A673 (cell line): ENCODE data around the gene MDH2. TPM values are rescaled to one million over a fixed set of nuclear protein-coding genes. Genes with fewer than 3 reads are reported as not detected.

ENCODE experiments used
- BruUV-seq: library from RNA; stranded (reverse); fragments of 400-500 nt; replicated peaks from 2 replicates; lab custom pipeline; 2021; lab: Mats Ljungman, UMichigan
- CTCF ChIA-PET: fragments of 300-600 bp; sonication (Branson Sonifier 250); formaldehyde crosslinking; loops from one replicate; lab custom pipeline; 2022; ENCODE audit warnings: antibody characterized with exemption; lab: Charles Lee
- POLR2A ChIA-PET: fragments of 300-600 bp; sonication (Branson Sonifier 250); formaldehyde crosslinking; loops from one replicate; lab custom pipeline; 2022; ENCODE audit warnings: antibody characterized with exemption; ENCODE audit not compliant: low non-redundant PET; lab: Charles Lee
- DNase-seq: peaks from one replicate; pipeline ENCODE4 v3.0.0-alpha.2; 2015; ENCODE audit warnings: low spot score
- H3K27ac ChIP-seq: fragments of 200-600 bp; sonication (generic); 2 replicates; pipeline ENCODE4 v1.5.1; 2016; ENCODE audit warnings: mixed run types, low read depth, mild to moderate bottlenecking, mixed read lengths, antibody characterized with exemption, low read length; ENCODE audit not compliant: poor library complexity, severe bottlenecking
- H3K27me3 ChIP-seq: fragments of 200-600 bp; sonication (generic); replicated peaks from 2 replicates; pipeline ENCODE4 v1.6.1; 2017; ENCODE audit warnings: mixed run types, low read depth, mild to moderate bottlenecking, mixed read lengths, antibody characterized with exemption, low read length; ENCODE audit not compliant: insufficient read depth, poor library complexity
- H3K36me3 ChIP-seq: fragments of 200-600 bp; sonication (generic); 2 replicates; pipeline ENCODE4 v1.6.1; 2016; ENCODE audit warnings: mixed run types, mild to moderate bottlenecking, mixed read lengths, antibody characterized with exemption, low read length; ENCODE audit not compliant: insufficient read depth, poor library complexity, severe bottlenecking
- H3K4me1 ChIP-seq: fragments of 200-600 bp; sonication (generic); 2 replicates; pipeline ENCODE4 v1.6.1; 2017; ENCODE audit warnings: mixed run types, mild to moderate bottlenecking, mixed read lengths, antibody characterized with exemption, low read length; ENCODE audit not compliant: insufficient read depth, poor library complexity, severe bottlenecking
- H3K4me3 ChIP-seq: fragments of 200-600 bp; sonication (generic); 2 replicates; pipeline ENCODE4 v1.5.1; 2016; ENCODE audit warnings: low read depth, mixed run types, mild to moderate bottlenecking, mixed read lengths, low read length; ENCODE audit not compliant: poor library complexity, severe bottlenecking
- H3K9me3 ChIP-seq: fragments of 200-600 bp; sonication (generic); 2 replicates; pipeline ENCODE4 v1.6.1; 2016; ENCODE audit warnings: mixed run types, low read depth, mild to moderate bottlenecking, mixed read lengths, antibody characterized with exemption, low read length; ENCODE audit not compliant: poor library complexity, severe bottlenecking
- EZH2 ChIP-seq: fragments of 200-600 bp; sonication (generic); IDR thresholded peaks from 2 replicates; pipeline ENCODE4 v1.6.1; 2017; ENCODE audit warnings: borderline replicate concordance, low read depth, mild to moderate bottlenecking, mixed read lengths, antibody characterized with exemption, low read length; ENCODE audit not compliant: poor library complexity, severe bottlenecking
- intact Hi-C: fragments of 100-400 bp; cut with micrococcal nuclease; formaldehyde crosslinking; loops from one replicate; pipeline ENCODE4 v1.10.0; 2022; ENCODE audit not compliant: unreplicated experiment
- total RNA-seq: library from RNA; stranded (reverse); gene quantifications from 2 replicates; pipeline ENCODE4 v1.2.3, GENCODE V29; 2021
- TF ChIP-seq, protein P1 (sequence below): fragments of 300-800, 200-600 bp; sonication (generic); conservative IDR thresholded peaks from 2 replicates; pipeline ENCODE4 v1.5.1; 2017; ENCODE audit warnings: low read depth, mild to moderate bottlenecking, antibody characterized with exemption, low read length, moderate library complexity, mixed read lengths

MDH2 gene
- total RNA-seq, 1 experiment from 2014 or later = 316 TPM

DNA sequence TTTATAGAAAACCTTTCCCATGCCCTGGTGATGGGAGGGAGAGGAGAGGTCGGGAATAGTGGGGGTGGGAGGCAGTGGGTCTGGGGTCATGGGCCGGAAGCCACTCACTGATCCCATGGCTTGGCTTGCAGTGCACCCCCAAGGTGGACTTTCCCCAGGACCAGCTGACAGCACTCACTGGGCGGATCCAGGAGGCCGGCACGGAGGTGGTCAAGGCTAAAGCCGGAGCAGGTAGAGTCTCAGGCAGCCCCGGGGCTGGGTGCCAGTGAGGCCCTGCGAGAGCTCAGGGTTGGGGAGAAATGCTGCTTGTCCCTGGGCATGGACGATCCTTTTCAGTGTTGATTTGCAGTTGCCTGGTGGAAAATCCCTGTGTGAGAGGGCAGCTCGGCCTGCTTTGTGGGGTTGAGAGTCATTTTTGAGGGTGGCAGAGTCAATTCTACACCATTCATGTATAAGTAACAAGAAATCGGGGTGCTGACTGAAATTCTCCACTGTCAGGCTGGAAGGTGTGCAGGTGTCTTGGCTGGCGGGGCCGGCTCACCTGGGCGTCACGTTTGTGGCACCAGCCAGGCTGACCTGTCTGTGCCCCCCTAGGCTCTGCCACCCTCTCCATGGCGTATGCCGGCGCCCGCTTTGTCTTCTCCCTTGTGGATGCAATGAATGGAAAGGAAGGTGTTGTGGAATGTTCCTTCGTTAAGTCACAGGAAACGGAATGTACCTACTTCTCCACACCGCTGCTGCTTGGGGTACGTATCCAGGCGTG lies 16.5 kb downstream of the MDH2 start:
- H3K36me3 ChIP-seq = peaks cover 76% of the 10 kb centered on the region

GRCh38 chr7:76065016-76065612 lies 17.2 kb downstream of the MDH2 start:
- Histone ChIP-seq H3K4me1 (no peaks in the 10 kb centered on the region), H3K27ac (no peak overlapping the region), H3K9me3 (no peaks in the 10 kb centered on the region), H3K27me3 (no peaks in the 10 kb centered on the region), H3K4me3 (no peak overlapping the region), H3K36me3 (peaks cover 69% of the 10 kb centered on the region)
- CTCF ChIA-PET = no interaction called here
- no TSS peak for BruUV-seq
- TF ChIP-seq, protein P1, sequence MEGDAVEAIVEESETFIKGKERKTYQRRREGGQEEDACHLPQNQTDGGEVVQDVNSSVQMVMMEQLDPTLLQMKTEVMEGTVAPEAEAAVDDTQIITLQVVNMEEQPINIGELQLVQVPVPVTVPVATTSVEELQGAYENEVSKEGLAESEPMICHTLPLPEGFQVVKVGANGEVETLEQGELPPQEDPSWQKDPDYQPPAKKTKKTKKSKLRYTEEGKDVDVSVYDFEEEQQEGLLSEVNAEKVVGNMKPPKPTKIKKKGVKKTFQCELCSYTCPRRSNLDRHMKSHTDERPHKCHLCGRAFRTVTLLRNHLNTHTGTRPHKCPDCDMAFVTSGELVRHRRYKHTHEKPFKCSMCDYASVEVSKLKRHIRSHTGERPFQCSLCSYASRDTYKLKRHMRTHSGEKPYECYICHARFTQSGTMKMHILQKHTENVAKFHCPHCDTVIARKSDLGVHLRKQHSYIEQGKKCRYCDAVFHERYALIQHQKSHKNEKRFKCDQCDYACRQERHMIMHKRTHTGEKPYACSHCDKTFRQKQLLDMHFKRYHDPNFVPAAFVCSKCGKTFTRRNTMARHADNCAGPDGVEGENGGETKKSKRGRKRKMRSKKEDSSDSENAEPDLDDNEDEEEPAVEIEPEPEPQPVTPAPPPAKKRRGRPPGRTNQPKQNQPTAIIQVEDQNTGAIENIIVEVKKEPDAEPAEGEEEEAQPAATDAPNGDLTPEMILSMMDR = no peak
- no peak for TF ChIP-seq EZH2
- DNase-seq = no peak
- intact Hi-C loops = no loop called here
- POLR2A ChIA-PET = interaction anchor here (0.5 kb wide), 1 partner anchor 1471 kb away, joined by 5 read pairs; no protein-coding TSS in a partner anchor

More for the DNA sequence above, 16.5 kb downstream of the MDH2 start:
- no peak overlapping the region for H3K27ac ChIP-seq
- no peaks in the 10 kb centered on the region for H3K9me3 ChIP-seq
- no TSS peak for BruUV-seq
- H3K27me3 ChIP-seq = no peaks in the 10 kb centered on the region
- DNase-seq = no peak
- no peak overlapping the region for H3K4me3 ChIP-seq
- no peaks in the 10 kb centered on the region for H3K4me1 ChIP-seq
- intact Hi-C loops = no loop called here
- CTCF ChIA-PET = no interaction called here
- POLR2A ChIA-PET = no interaction called here
- no peak for TF ChIP-seq EZH2
- TF ChIP-seq, protein P1 = no peak

DNA sequence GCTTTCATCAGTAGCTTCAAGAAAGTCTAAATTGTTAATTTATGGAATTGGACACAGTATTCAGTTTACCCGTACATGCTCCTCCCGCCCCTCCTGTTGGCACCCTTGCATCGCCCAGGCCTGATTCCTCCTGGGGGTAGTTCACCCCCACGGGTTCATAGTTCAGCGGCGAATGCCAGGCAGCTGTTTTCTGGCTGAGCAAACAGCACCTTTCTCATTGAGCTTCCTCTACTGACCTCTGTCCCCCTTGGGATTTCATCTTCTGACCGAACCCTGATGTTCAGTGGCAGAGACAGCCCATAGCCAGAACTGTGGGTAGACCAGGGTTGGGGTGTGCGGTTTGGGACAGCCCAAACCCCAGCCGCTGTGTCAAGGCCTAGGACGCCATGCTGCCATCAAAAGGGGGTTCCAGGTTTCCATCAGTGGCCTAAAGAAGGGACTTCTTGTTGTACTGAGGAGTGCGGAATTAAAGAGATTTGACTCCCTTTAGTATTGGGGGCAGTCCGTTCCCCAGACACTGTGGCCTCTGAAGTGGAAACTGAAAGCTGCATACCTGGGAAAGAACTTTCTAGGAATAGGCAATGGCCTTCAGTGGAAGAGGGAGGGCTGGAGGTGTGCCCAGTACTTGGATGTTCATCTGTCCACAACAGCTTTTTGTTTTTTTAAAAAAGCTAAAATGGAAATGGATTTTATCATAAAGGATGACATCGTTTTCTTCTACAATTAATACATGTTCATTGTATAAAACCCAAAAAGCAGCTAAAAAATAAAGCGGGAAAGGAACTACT lies 19.0 kb downstream of the MDH2 start:
- Histone ChIP-seq H3K27ac (no peak overlapping the region), H3K27me3 (no peaks in the 10 kb centered on the region), H3K9me3 (no peaks in the 10 kb centered on the region), H3K4me1 (peaks cover 6% of the 10 kb centered on the region), H3K36me3 (peaks cover 51% of the 10 kb centered on the region), H3K4me3 (no peak overlapping the region)
- POLR2A ChIA-PET = no interaction called here
- CTCF ChIA-PET = no interaction called here
- intact Hi-C loops = no loop called here
- DNase-seq = no peak
- TF ChIP-seq EZH2 = no peak
- TF ChIP-seq, protein P1 = no peak
- BruUV-seq = TSS peak; percentile 28
